Measurements from ENCODE around the gene PITPNC1. TPM values are rescaled to one million over a fixed set of nuclear protein-coding genes. Genes with fewer than 3 reads are reported as not detected.

Gene PITPNC1
- total and polyA plus RNA-seq, 2 donors (not counting 3 experiments of a cell fraction or from before 2014, with no cell fraction given): 2.4 to 9.6 TPM

GRCh38 chr17:67376415-67376736 is 705 bp upstream of the PITPNC1 start:
- BruUV-seq (replicated peaks): no TSS peak
- no peaks in the 10 kb centered on the region for H3K9me3 ChIP-seq (replicated peaks; ENCODE audit: control insufficient read depth, insufficient read depth, low read length)
- H3K4me2 ChIP-seq (ENCODE audit: insufficient read depth, low read length): peak overlapping the region; percentile 82
- TF ChIP-seq FOS (IDR thresholded peaks at IDR 0.05; ENCODE audit: borderline replicate concordance, insufficient read depth, low read length) (no peak), POLR2A (IDR thresholded peaks at IDR 0.05; ENCODE audit: low read depth, low read length) (no peak), MYC (IDR thresholded peaks at IDR 0.05; ENCODE audit: low read depth, low read length) (no peak), POLR2AphosphoS5 (IDR thresholded peaks at IDR 0.05; ENCODE audit: insufficient read depth, low read depth, low read length) (no peak), GATA2 (IDR thresholded peaks at IDR 0.05; ENCODE audit: insufficient read depth, insufficient read length, low read depth, low read length) (no peak), MAX (IDR thresholded peaks at IDR 0.05; ENCODE audit: insufficient read depth, insufficient read length) (no peak), EZH2 (IDR thresholded peaks at IDR 0.05; ENCODE audit: borderline replicate concordance, low read depth, low read length, severe bottlenecking) (no peak), JUN (IDR thresholded peaks at IDR 0.05; ENCODE audit: borderline replicate concordance, insufficient read depth, insufficient read length, low read depth) (no peak)
- TF ChIP-seq, protein P1, sequence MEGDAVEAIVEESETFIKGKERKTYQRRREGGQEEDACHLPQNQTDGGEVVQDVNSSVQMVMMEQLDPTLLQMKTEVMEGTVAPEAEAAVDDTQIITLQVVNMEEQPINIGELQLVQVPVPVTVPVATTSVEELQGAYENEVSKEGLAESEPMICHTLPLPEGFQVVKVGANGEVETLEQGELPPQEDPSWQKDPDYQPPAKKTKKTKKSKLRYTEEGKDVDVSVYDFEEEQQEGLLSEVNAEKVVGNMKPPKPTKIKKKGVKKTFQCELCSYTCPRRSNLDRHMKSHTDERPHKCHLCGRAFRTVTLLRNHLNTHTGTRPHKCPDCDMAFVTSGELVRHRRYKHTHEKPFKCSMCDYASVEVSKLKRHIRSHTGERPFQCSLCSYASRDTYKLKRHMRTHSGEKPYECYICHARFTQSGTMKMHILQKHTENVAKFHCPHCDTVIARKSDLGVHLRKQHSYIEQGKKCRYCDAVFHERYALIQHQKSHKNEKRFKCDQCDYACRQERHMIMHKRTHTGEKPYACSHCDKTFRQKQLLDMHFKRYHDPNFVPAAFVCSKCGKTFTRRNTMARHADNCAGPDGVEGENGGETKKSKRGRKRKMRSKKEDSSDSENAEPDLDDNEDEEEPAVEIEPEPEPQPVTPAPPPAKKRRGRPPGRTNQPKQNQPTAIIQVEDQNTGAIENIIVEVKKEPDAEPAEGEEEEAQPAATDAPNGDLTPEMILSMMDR (IDR thresholded peaks at IDR 0.05; ENCODE audit: extremely low read depth in 1 of 2, insufficient read depth in 1 of 2, low read depth in 1 of 2, low read length in 2 of 2): no peak
- H3K27me3 ChIP-seq (ENCODE audit: control insufficient read depth in 2 of 2, insufficient read depth in 2 of 2, low read length in 2 of 2): no peaks in the 10 kb centered on the region
- peak; percentile 77 for FAIRE-seq
- ChIA-PET CTCF (interaction anchor here (0.6 to 10.9 kb wide), 12 partner anchors 10 to 420 kb away, joined by 3 to 295 read pairs (median 5); partner anchors contain the start of gene PSMD12), POLR2A (no interaction called here)
- intact Hi-C loops (cut with micrococcal nuclease) (loop anchor here (2.0 to 5.0 kb wide), 2 partner anchors 156 to 401 kb away; no protein-coding TSS in a partner anchor), dilution Hi-C loops (cut with MboI; ENCODE audit: extremely low pct_ligation_motif_present, low sequenced_read_pairs) (no loop called here)
- no peak overlapping the region for H3K27ac ChIP-seq (ENCODE audit: insufficient read depth, low read depth, low read length)
- H3K4me3 ChIP-seq (replicated peaks in 1 of 3; ENCODE audit: insufficient read depth in 1 of 3, low read depth in 1 of 3, low read length in 3 of 3): peak overlapping the region in 1 of 3 experiments; percentile 85
- H4K20me1 ChIP-seq (replicated peaks; ENCODE audit: control insufficient read depth, extremely low read depth, insufficient read depth, low read length): no peaks in the 10 kb centered on the region
- no peaks in the 10 kb centered on the region for H3K79me2 ChIP-seq (ENCODE audit: control insufficient read depth, insufficient read depth, low read length)
- H3K4me1 ChIP-seq (ENCODE audit: control insufficient read depth, extremely low read depth, insufficient read depth, low read length): peaks cover 14% of the 10 kb centered on the region
- peak overlapping the region; percentile 60 for H3K9ac ChIP-seq (replicated peaks; ENCODE audit: extremely low read depth, insufficient read depth, low read length)
- no peak for DNase-seq (ENCODE audit: low read depth, low spot score)
- no peaks in the 10 kb centered on the region for H3K36me3 ChIP-seq (ENCODE audit: control insufficient read depth in 2 of 2, extremely low read depth in 1 of 2, insufficient read depth in 2 of 2, low read length in 2 of 2)
- H3K9me1 ChIP-seq (replicated peaks; ENCODE audit: control insufficient read depth, extremely low read depth, insufficient read depth, low read length): no peaks in the 10 kb centered on the region
- peak overlapping the region; percentile 71 for H2AFZ ChIP-seq (ENCODE audit: low read depth, low read length)

Data from endothelial cell of umbilical vein (primary cell).